Islet of Langerhans (tissue), 1 donor: ENCODE results near the gene FXR2.
"Not testable (repeated sequence)": the region's sequence is repeated elsewhere in the genome, so short reads cannot be mapped to it uniquely, and the experiment has no call there.

Experiments
- FAIRE-seq: peaks from one replicate; lab custom pipeline; 2011; peaks lifted over from hg19 to GRCh38; lab: Jason Lieb, UNC

Gene FXR2

GRCh38 chr17:7614425-7615264, at the start of gene FXR2:
FXR2 (minus strand) TSS chr17:7614897; CDS start chr17:7614532, 365 bp downstream.
- no peak for FAIRE-seq

GRCh38 chr17:7656958-7657609, 42.4 kb upstream of the FXR2 start:
- FAIRE-seq = no peak

GRCh38 chr17:7655541-7655840, 40.8 kb upstream of the FXR2 start:
- FAIRE-seq = no peak

- FAIRE-seq = no peak
Measured at GRCh38 chr17:7654832-7655540, 40.3 kb upstream of the FXR2 start.

GRCh38 chr17:7652388-7653356, 38.0 kb upstream of the FXR2 start:
- FAIRE-seq = no peak

- no peak for FAIRE-seq
Measured at GRCh38 chr17:7651665-7652387, 37.1 kb upstream of the FXR2 start.

GRCh38 chr17:7651097-7651664, 36.5 kb upstream of the FXR2 start:
- FAIRE-seq = no peak

- FAIRE-seq = no peak
Measured at GRCh38 chr17:7650509-7651096, 35.9 kb upstream of the FXR2 start, which contains the start of gene ATP1B2. ATP1B2 (plus strand) TSS chr17:7650926; CDS start chr17:7651519, 593 bp downstream.

- FAIRE-seq = no peak
Measured at GRCh38 chr17:7647018-7647417, 32.3 kb upstream of the FXR2 start.

GRCh38 chr17:7646457-7646856, 31.8 kb upstream of the FXR2 start:
- no peak for FAIRE-seq

GRCh38 chr17:7644775-7645174, 30.1 kb upstream of the FXR2 start:
- FAIRE-seq = no peak

GRCh38 chr17:7641635-7642034, 26.9 kb upstream of the FXR2 start:
- not testable (repeated sequence) for FAIRE-seq

- no peak for FAIRE-seq
Measured at GRCh38 chr17:7640783-7641182, 26.1 kb upstream of the FXR2 start.

GRCh38 chr17:7636163-7636562, 21.5 kb upstream of the FXR2 start:
- no peak for FAIRE-seq

GRCh38 chr17:7634384-7634783, 19.7 kb upstream of the FXR2 start:
- FAIRE-seq = no peak

- no peak for FAIRE-seq
Measured at GRCh38 chr17:7633093-7633492, 18.4 kb upstream of the FXR2 start.

- no peak for FAIRE-seq
Measured at GRCh38 chr17:7632492-7632894, 17.8 kb upstream of the FXR2 start.

GRCh38 chr17:7631398-7632380, 17.0 kb upstream of the FXR2 start:
- FAIRE-seq = no peak

GRCh38 chr17:7629939-7630571, 15.4 kb upstream of the FXR2 start, which contains the start of gene SHBG:
SHBG (plus strand) TSS chr17:7630135; CDS start chr17:7630173, 38 bp downstream.
- no peak for FAIRE-seq
